Renal cortex interstitium (tissue), 11 donors: Measurements from ENCODE around the gene MOSMO. TPM values are rescaled to one million over a fixed set of nuclear protein-coding genes. Genes with fewer than 3 reads are reported as not detected.
"Not testable (repeated sequence)": the region's sequence is repeated elsewhere in the genome, so short reads cannot be mapped to it uniquely, and the experiment has no call there.

Source experiments
- DNase-seq, 11 donors: peaks; one replicate each; pipeline ENCODE4 v3.0.0-alpha.2; 2013; ENCODE audit warnings: low read depth in 9 of 11, low spot score in 4 of 11; ENCODE audit errors: extremely low read depth in 1 of 11
- polyA plus RNA-seq, 3 donors: library from polyadenylated mRNA; unstranded; fragments of 120-200 nt; gene quantifications; one replicate each; pipeline ENCODE4 v1.2.1, GENCODE V29; 2013; ENCODE audit not compliant: insufficient read length in 3 of 3

Gene MOSMO
- polyA plus RNA-seq, 3 donors: 17.7 to 23.1 (median 21.1) TPM

- not testable (repeated sequence) for DNase-seq
These were observed 16.9 kb downstream of the MOSMO start for GRCh38 chr16:22024785-22025184.

- DNase-seq: no peak
These were observed 19.7 kb downstream of the MOSMO start for GRCh38 chr16:22027633-22028032.

- DNase-seq: no peak
These were observed 21.7 kb downstream of the MOSMO start for GRCh38 chr16:22029632-22030031.

GRCh38 chr16:22030087-22030812 lies 22.3 kb downstream of the MOSMO start:
- no peak for DNase-seq

GRCh38 chr16:22031483-22032083 lies 23.7 kb downstream of the MOSMO start:
- no peak for DNase-seq

- DNase-seq: no peak
These were observed 26.6 kb downstream of the MOSMO start for GRCh38 chr16:22034503-22034902.

GRCh38 chr16:22035153-22035552 lies 27.2 kb downstream of the MOSMO start:
- DNase-seq: no peak

- DNase-seq: not testable (repeated sequence)
These were observed 36.0 kb downstream of the MOSMO start for GRCh38 chr16:22043882-22044281.

GRCh38 chr16:22045888-22046287 lies 38.0 kb downstream of the MOSMO start:
- DNase-seq: not testable (repeated sequence)

- DNase-seq: no peak
These were observed 43.1 kb downstream of the MOSMO start for GRCh38 chr16:22050963-22051362.

GRCh38 chr16:22052980-22053379 lies 45.1 kb downstream of the MOSMO start:
- no peak for DNase-seq

GRCh38 chr16:22053921-22054341 lies 46.0 kb downstream of the MOSMO start:
- DNase-seq: no peak

GRCh38 chr16:22054847-22055590 lies 47.1 kb downstream of the MOSMO start:
- no peak for DNase-seq

- DNase-seq: no peak
These were observed 48.0 kb downstream of the MOSMO start for GRCh38 chr16:22055881-22056280.

GRCh38 chr16:22063888-22064467 lies 56.1 kb downstream of the MOSMO start:
- DNase-seq: no peak

- DNase-seq: no peak
These were observed 57.3 kb downstream of the MOSMO start for GRCh38 chr16:22065252-22065651.

- no peak for DNase-seq
These were observed 62.7 kb downstream of the MOSMO start for GRCh38 chr16:22070361-22071330.

- DNase-seq: no peak
These were observed 63.5 kb downstream of the MOSMO start for GRCh38 chr16:22071331-22071910.
